Pancreas (tissue), 10 donors: ENCODE data around the gene FBXO31. TPM values are rescaled to one million over a fixed set of nuclear protein-coding genes. Genes with fewer than 3 reads are reported as not detected.
"Not testable (repeated sequence)": the region's sequence is repeated elsewhere in the genome, so short reads cannot be mapped to it uniquely, and the experiment has no call there.

Experiments used
- ATAC-seq, 4 donors: fragments of 200-7000 bp; cut with Tn5 transposase; one replicate each; pipeline versions ENCODE4 v1.8.0 to v1.9.1; 2020; ENCODE audit warnings: mild to moderate bottlenecking in 4 of 4, moderate library complexity in 4 of 4
- DNase-seq, 6 donors: peaks; one replicate each; pipeline ENCODE4 v3.0.0-alpha.2; 2020
- FAIRE-seq: peaks from 2 replicates; lab custom pipeline; 2012; peaks lifted over from hg19 to GRCh38; lab: Jason Lieb, UNC
- H3K27ac ChIP-seq, 4 donors: fragments of 200-600 bp; sonication (generic); 1 replicate in 3 of 4; 2 replicates in 1 of 4; pipeline versions ENCODE4 v1.5.0 to v1.8.0; 2020
- H3K27me3 ChIP-seq, 4 donors: fragments of 200-600 bp; one replicate each; pipeline ENCODE4 v1.8.0; 2021
- H3K36me3 ChIP-seq, 3 donors: fragments of 200-600 bp; sonication (generic) in 1 of 3; one replicate each; pipeline versions ENCODE4 v1.5.0 to v1.8.0; 2020 to 2021
- H3K4me1 ChIP-seq, 3 donors: fragments of 200-600 bp; one replicate each; pipeline ENCODE4 v1.8.0; 2021
- H3K4me3 ChIP-seq, 4 donors: fragments of 200-600 bp; sonication (generic) in 2 of 4; one replicate each; pipeline versions ENCODE4 v1.5.0 to v1.8.0; 2020 to 2021
- H3K9me3 ChIP-seq, 4 donors: fragments of 200-600 bp; one replicate each; pipeline ENCODE4 v1.8.0; 2021
- CTCF ChIP-seq, 4 donors: fragments of 200-600 bp; sonication (generic) in 3 of 4; IDR thresholded peaks; one replicate each; pipeline versions ENCODE4 v1.5.0 to v1.8.0; 2021; ENCODE audit warnings: antibody characterized with exemption in 4 of 4
- WGBS, 2 donors: extraction: QIAGEN DNeasy Blood & Tissue Kit; methylation state at CpG; one replicate each; pipeline ENCODE4 v1.1.7; 2013; 5-methylcytosine and 5-hydroxymethylcytosine counted together
- intact Hi-C, 3 donors: fragments of 100-400 bp; cut with DNase I; formaldehyde crosslinking; loops; one replicate each; pipeline versions ENCODE4 v1.11.1 to v1.14.2; 2022
- polyA plus RNA-seq, 2 donors: library from polyadenylated mRNA; stranded (reverse); fragments of 200-250 nt; gene quantifications; one replicate each; pipeline ENCODE4 v1.2.3, GENCODE V29; 2013
- total RNA-seq, 6 donors: library from RNA; stranded (reverse); fragmentation: NEBNext Ultra II Directional in 4 of 6; extraction: Animal tissue kit (Norgen Biotek cat#: 25700) in 4 of 6; gene quantifications; one replicate each; pipeline versions ENCODE4 v1.2.1 to v1.2.4, GENCODE V29; 2021 to 2023
- donor health status: healthy with polysubstance abuse.
- donor health status: DM: no; HTN: no; CAD: no; lungs with moderate emphysema.
- donor health status: DM: no; HTN: no; CAD: no.
- donor health status: control.
- donor health status: control.
- donor health status: Bipolar disorder and iron deficiency.
- donor health status: DM: yes; HTN: yes; CAD: no.
- donor health status: DM: no; HTN: no; CAD: no.
- donor health status: DM: no; HTN: no; CAD: no.
- donor health status: DM: yes; HTN: yes; CAD: no.

Gene FBXO31
- total and polyA plus RNA-seq, 8 donors, result 18.8 to 37.3 (median 24.9) TPM

GRCh38 chr16:87389245-87389644 is 5.7 kb upstream of the FBXO31 start:
- no peak for FAIRE-seq
- peaks cover 23 to 49% (median 30%) of the 10 kb centered on the region in 3 donors for H3K4me1 ChIP-seq
- 35 to 46% methylated on average over 5 of the region's 5 CpGs for WGBS, 2 donors

GRCh38 chr16:87388818-87389134 is 5.2 kb upstream of the FBXO31 start:
- Histone ChIP-seq H3K4me3 (no peak overlapping the region), H3K4me1 (peaks cover 20 to 44% (median 25%) of the 10 kb centered on the region in 3 donors), H3K27me3 (no peaks in the 10 kb centered on the region), H3K36me3 (no peaks in the 10 kb centered on the region), H3K9me3 (no peaks in the 10 kb centered on the region), H3K27ac (peak overlapping the region; percentile 60 to 97 (median 91))
- no peak for DNase-seq
- intact Hi-C loops, result loop anchor here in 1 of 3 donors (10.0 kb wide), 1 partner anchor 64 kb away; no protein-coding TSS in a partner anchor
- FAIRE-seq, result no peak
- WGBS, 2 donors, result 5 to 10% methylated on average over 1 of the region's 1 CpG
- ATAC-seq, result no peak
- TF ChIP-seq CTCF (IDR thresholded peaks at IDR 0.05), result no peak

More at GRCh38 chr16:87389245-87389644, 5.7 kb upstream of the FBXO31 start:
- Histone ChIP-seq H3K27ac (peak overlapping the region in 3 of 4 donors; percentile 60 to 97 (median 93)), H3K27me3 (no peaks in the 10 kb centered on the region), H3K4me3 (no peak overlapping the region), H3K9me3 (no peaks in the 10 kb centered on the region), H3K36me3 (no peaks in the 10 kb centered on the region)
- peak in 2 of 6 donors; percentile 37 to 64 for DNase-seq
- intact Hi-C loops, result loop anchor here in 1 of 3 donors (10.0 kb wide), 1 partner anchor 64 kb away; no protein-coding TSS in a partner anchor
- no peak for TF ChIP-seq CTCF (IDR thresholded peaks at IDR 0.05)
- no peak for ATAC-seq

- TF ChIP-seq CTCF (IDR thresholded peaks at IDR 0.05), result no peak
- no peaks in the 10 kb centered on the region for H3K9me3 ChIP-seq
- H3K4me3 ChIP-seq, result no peak overlapping the region
- H3K27ac ChIP-seq, result peak overlapping the region; percentile 60 to 97 (median 91)
- no peaks in the 10 kb centered on the region for H3K27me3 ChIP-seq
- peak; percentile 59 to 76 (median 72) for ATAC-seq
- peak; percentile 73 to 97 (median 94) for DNase-seq
- peaks cover 16 to 38% (median 19%) of the 10 kb centered on the region in 3 donors for H3K4me1 ChIP-seq
- FAIRE-seq, result peak; percentile 97
- 10 to 12% methylated on average over 18 of the region's 18 CpGs for WGBS, 2 donors
- intact Hi-C loops, result loop anchor here in 1 of 3 donors (10.0 kb wide), 1 partner anchor 63 kb away; no protein-coding TSS in a partner anchor
- no peaks in the 10 kb centered on the region for H3K36me3 ChIP-seq
Measured at GRCh38 chr16:87387942-87388817, 4.6 kb upstream of the FBXO31 start.

GRCh38 chr16:87384875-87385167 is 1.2 kb upstream of the FBXO31 start:
- not testable (repeated sequence) for H3K9me3 ChIP-seq, H3K36me3 ChIP-seq, ATAC-seq, FAIRE-seq, DNase-seq, H3K27me3 ChIP-seq
- Histone ChIP-seq H3K4me1 (peaks cover 25 to 41% (median 25%) of the 10 kb centered on the region in 3 donors), H3K4me3 (peak overlapping the region in 3 of 4 donors; percentile 72 to 79 (median 73)), H3K27ac (peak overlapping the region; percentile 73 to 88 (median 80))
- 86 to 91% methylated on average over 12 of the region's 12 CpGs for WGBS, 2 donors
- intact Hi-C loops, result loop anchor here in 1 of 3 donors (10.0 kb wide), 1 partner anchor 60 kb away; no protein-coding TSS in a partner anchor

GRCh38 chr16:87384162-87384874 is 742 bp upstream of the FBXO31 start:
- H3K4me1 ChIP-seq, result peaks cover 25 to 38% (median 25%) of the 10 kb centered on the region in 3 donors
- DNase-seq (peak in 3 of 6 donors; percentile 68 to 89 (median 80)), FAIRE-seq (no peak), ATAC-seq (peak; percentile 11 to 41 (median 36))
- WGBS, 2 donors, result 9% methylated on average over 57 to 64 of the region's 64 CpGs
- intact Hi-C loops, result loop anchor here in 1 of 3 donors (10.0 kb wide), 1 partner anchor 60 kb away; no protein-coding TSS in a partner anchor
- peak overlapping the region; percentile 45 to 79 (median 72) for H3K4me3 ChIP-seq
- H3K27me3 ChIP-seq, result no peaks in the 10 kb centered on the region
- H3K36me3 ChIP-seq, result no peaks in the 10 kb centered on the region
- no peaks in the 10 kb centered on the region for H3K9me3 ChIP-seq
- TF ChIP-seq CTCF (IDR thresholded peaks at IDR 0.05), result no peak
- H3K27ac ChIP-seq, result peak overlapping the region; percentile 73 to 88 (median 80)
